ENCODE data around the gene TAS2R3.

DNA sequence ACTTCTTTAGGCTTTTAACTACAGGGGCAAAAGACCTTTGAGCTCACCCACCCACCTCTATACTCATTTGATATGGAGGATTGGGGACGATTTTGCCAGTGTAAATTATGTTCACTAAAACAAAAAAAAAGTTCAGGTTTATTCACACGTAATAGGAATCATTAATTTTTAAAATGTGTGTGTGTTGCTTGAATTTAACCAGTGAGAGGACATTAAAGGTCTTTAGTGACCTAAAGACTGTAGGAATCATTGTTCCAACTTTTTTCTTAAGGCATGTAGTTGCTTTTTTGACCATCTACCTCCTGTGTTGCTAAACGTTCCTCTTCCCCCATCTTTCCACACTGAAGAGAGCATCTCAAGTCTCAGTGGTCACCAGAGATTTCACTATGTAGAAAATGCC, 24.6 kb upstream of the TAS2R3 start:
- TF ChIP-seq, protein P1, sequence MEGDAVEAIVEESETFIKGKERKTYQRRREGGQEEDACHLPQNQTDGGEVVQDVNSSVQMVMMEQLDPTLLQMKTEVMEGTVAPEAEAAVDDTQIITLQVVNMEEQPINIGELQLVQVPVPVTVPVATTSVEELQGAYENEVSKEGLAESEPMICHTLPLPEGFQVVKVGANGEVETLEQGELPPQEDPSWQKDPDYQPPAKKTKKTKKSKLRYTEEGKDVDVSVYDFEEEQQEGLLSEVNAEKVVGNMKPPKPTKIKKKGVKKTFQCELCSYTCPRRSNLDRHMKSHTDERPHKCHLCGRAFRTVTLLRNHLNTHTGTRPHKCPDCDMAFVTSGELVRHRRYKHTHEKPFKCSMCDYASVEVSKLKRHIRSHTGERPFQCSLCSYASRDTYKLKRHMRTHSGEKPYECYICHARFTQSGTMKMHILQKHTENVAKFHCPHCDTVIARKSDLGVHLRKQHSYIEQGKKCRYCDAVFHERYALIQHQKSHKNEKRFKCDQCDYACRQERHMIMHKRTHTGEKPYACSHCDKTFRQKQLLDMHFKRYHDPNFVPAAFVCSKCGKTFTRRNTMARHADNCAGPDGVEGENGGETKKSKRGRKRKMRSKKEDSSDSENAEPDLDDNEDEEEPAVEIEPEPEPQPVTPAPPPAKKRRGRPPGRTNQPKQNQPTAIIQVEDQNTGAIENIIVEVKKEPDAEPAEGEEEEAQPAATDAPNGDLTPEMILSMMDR (IDR thresholded peaks at IDR 0.05) = no peak
- no peak for TF ChIP-seq POLR2A (IDR thresholded peaks at IDR 0.05)

Measured in adrenal gland (tissue), 5 donors.